Measurements from ENCODE around the gene HBG1. TPM values are rescaled to one million over a fixed set of nuclear protein-coding genes. Genes with fewer than 3 reads are reported as not detected.

HBG1 gene
- total and polyA plus RNA-seq, 2 experiments from 2014 or later = not detected

DNA sequence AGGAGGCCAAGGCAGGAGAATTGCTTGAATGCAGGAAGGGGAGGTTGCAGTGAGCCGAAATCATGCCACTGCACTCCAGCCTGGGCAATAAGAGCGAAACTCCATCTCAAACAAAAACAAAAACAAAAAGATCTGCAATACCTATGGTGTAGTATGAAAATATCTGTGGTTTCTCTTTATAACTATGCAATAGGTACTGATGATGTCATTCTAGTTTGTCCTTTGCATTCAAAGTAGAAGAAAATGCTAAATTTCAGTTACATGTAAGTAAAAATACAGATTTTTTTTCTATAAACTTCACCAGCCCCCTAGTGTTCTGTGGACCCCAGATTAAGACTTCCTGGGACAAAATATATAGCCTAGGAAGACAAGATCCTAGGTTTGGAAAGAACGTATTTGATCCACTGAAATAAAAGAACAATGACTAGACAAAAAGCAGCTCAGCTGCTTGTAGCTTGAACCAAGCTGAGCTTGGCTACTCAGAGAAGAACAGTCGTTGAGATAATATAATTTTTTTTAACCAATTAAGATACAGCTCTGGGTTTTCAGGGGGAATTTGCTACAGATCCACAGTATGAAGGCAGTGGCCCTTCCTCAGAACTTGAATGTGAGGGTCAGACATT is 22.8 kb upstream of the HBG1 start (continued):
- TF ChIP-seq, protein P1, sequence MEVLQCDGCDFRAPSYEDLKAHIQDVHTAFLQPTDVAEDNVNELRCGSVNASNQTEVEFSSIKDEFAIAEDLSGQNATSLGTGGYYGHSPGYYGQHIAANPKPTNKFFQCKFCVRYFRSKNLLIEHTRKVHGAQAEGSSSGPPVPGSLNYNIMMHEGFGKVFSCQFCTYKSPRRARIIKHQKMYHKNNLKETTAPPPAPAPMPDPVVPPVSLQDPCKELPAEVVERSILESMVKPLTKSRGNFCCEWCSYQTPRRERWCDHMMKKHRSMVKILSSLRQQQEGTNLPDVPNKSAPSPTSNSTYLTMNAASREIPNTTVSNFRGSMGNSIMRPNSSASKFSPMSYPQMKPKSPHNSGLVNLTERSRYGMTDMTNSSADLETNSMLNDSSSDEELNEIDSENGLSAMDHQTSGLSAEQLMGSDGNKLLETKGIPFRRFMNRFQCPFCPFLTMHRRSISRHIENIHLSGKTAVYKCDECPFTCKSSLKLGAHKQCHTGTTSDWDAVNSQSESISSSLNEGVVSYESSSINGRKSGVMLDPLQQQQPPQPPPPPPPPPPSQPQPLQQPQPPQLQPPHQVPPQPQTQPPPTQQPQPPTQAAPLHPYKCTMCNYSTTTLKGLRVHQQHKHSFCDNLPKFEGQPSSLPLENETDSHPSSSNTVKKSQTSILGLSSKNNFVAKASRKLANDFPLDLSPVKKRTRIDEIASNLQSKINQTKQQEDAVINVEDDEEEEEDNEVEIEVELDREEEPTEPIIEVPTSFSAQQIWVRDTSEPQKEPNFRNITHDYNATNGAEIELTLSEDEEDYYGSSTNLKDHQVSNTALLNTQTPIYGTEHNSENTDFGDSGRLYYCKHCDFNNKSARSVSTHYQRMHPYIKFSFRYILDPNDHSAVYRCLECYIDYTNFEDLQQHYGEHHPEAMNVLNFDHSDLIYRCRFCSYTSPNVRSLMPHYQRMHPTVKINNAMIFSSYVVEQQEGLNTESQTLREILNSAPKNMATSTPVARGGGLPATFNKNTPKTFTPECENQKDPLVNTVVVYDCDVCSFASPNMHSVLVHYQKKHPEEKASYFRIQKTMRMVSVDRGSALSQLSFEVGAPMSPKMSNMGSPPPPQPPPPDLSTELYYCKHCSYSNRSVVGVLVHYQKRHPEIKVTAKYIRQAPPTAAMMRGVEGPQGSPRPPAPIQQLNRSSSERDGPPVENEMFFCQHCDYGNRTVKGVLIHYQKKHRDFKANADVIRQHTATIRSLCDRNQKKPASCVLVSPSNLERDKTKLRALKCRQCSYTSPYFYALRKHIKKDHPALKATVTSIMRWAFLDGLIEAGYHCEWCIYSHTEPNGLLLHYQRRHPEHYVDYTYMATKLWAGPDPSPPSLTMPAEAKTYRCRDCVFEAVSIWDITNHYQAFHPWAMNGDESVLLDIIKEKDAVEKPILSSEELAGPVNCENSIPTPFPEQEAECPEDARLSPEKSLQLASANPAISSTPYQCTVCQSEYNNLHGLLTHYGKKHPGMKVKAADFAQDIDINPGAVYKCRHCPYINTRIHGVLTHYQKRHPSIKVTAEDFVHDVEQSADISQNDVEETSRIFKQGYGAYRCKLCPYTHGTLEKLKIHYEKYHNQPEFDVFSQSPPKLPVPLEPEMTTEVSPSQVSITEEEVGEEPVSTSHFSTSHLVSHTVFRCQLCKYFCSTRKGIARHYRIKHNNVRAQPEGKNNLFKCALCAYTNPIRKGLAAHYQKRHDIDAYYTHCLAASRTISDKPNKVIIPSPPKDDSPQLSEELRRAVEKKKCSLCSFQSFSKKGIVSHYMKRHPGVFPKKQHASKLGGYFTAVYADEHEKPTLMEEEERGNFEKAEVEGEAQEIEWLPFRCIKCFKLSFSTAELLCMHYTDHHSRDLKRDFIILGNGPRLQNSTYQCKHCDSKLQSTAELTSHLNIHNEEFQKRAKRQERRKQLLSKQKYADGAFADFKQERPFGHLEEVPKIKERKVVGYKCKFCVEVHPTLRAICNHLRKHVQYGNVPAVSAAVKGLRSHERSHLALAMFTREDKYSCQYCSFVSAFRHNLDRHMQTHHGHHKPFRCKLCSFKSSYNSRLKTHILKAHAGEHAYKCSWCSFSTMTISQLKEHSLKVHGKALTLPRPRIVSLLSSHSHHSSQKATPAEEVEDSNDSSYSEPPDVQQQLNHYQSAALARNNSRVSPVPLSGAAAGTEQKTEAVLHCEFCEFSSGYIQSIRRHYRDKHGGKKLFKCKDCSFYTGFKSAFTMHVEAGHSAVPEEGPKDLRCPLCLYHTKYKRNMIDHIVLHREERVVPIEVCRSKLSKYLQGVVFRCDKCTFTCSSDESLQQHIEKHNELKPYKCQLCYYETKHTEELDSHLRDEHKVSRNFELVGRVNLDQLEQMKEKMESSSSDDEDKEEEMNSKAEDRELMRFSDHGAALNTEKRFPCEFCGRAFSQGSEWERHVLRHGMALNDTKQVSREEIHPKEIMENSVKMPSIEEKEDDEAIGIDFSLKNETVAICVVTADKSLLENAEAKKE (CRISPR knock-in tag; IDR thresholded peaks at IDR 0.05) = no peak
- TF ChIP-seq STAT1 (IDR thresholded peaks at IDR 0.05; ENCODE audit: unreplicated experiment) (no peak), CREB1 (CRISPR knock-in tag; IDR thresholded peaks at IDR 0.05; ENCODE audit: low read depth) (no peak), ZNF114 (CRISPR knock-in tag; IDR thresholded peaks at IDR 0.05) (no peak), ZNF331 (CRISPR knock-in tag; IDR thresholded peaks at IDR 0.05; ENCODE audit: low read depth) (no peak)
- TF ChIP-seq, protein P2, sequence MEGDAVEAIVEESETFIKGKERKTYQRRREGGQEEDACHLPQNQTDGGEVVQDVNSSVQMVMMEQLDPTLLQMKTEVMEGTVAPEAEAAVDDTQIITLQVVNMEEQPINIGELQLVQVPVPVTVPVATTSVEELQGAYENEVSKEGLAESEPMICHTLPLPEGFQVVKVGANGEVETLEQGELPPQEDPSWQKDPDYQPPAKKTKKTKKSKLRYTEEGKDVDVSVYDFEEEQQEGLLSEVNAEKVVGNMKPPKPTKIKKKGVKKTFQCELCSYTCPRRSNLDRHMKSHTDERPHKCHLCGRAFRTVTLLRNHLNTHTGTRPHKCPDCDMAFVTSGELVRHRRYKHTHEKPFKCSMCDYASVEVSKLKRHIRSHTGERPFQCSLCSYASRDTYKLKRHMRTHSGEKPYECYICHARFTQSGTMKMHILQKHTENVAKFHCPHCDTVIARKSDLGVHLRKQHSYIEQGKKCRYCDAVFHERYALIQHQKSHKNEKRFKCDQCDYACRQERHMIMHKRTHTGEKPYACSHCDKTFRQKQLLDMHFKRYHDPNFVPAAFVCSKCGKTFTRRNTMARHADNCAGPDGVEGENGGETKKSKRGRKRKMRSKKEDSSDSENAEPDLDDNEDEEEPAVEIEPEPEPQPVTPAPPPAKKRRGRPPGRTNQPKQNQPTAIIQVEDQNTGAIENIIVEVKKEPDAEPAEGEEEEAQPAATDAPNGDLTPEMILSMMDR (conservative IDR thresholded peaks at IDR 0.05; ENCODE audit: low read depth in 2 of 2) = no peak

DNA sequence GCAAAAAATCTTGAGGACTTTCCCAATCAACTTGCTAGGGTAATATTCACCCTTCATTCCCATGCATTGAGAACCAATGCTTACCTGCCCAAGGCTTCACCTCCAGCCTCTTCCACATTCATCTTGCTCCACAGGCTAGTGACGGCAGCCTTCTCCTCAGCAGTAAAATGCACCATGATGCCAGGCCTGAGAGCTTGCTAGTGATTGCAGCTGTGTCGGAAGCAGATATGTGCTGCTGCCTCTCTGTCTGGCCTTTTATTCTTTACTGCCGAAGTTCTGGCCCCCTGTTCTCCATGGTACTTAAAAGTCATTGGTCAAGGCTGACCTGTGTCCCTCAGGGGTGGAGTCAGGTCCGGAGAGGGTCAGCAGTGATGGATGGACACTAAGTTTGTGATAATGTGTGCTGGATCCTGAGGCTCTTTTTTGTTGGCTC is 20.1 kb upstream of the HBG1 start, which contains the start of gene HBE1:
Gene HBE1, minus strand, starts transcription at position 231 of the 433 bp plus-strand sequence. Its CDS starts 55 bp downstream, at position 176.
- H3K4me2 ChIP-seq = no peak within 1 kb of the TSS
- Mint-ChIP-seq H3K9me3 (no peaks in the 10 kb centered on the region), H3K27ac (no peak within 1 kb of the TSS), H3K4me3 (no peak within 1 kb of the TSS), H3K4me1 (peaks cover 10% of the 10 kb centered on the region; the same call in 2 of the 3 replicates), H3K27me3 (ENCODE audit: insufficient read depth, low read depth, poor library complexity) (no peaks in the 10 kb centered on the region), H3K36me3 (ENCODE audit: low read depth) (no peaks in the 10 kb centered on the region)
- ATAC-seq (no peak), DNase-seq (ENCODE audit: low spot score) (no peak)
- no peaks in the 10 kb centered on the region for H4K20me1 ChIP-seq (replicated peaks; ENCODE audit: insufficient read depth)
- no peaks in the 10 kb centered on the region for H3K79me2 ChIP-seq (replicated peaks; ENCODE audit: insufficient read depth)
- H3K4me1 ChIP-seq (ENCODE audit: insufficient read depth) = no peaks in the 10 kb centered on the region
- H3F3A ChIP-seq (replicated peaks; ENCODE audit: low read depth) = no peaks in the 10 kb centered on the region
- H3K27me3 ChIP-seq (ENCODE audit: insufficient read depth) = no peaks in the 10 kb centered on the region
- H3K36me3 ChIP-seq (ENCODE audit: insufficient read depth) = no peaks in the 10 kb centered on the region
- no peak within 1 kb of the TSS for H3K27ac ChIP-seq (ENCODE audit: low read depth)
- no peaks in the 10 kb centered on the region for H3K9me2 ChIP-seq (ENCODE audit: insufficient read depth)
- H2AFZ ChIP-seq = no peak within 1 kb of the TSS
- no peak within 1 kb of the TSS for H3K4me3 ChIP-seq
- TF ChIP-seq JUNB (IDR thresholded peaks at IDR 0.05; ENCODE audit: unreplicated experiment) (no peak), STAT1 (IDR thresholded peaks at IDR 0.05; ENCODE audit: unreplicated experiment) (no peak), EZH2 (IDR thresholded peaks at IDR 0.05; ENCODE audit: low read depth, unreplicated experiment) (no peak), NANOG (IDR thresholded peaks at IDR 0.05; ENCODE audit: borderline replicate concordance) (no peak)
- TF ChIP-seq, protein P2 (conservative IDR thresholded peaks at IDR 0.05; ENCODE audit: low read depth in 2 of 2) = no peak
- TF ChIP-seq, protein P3, sequence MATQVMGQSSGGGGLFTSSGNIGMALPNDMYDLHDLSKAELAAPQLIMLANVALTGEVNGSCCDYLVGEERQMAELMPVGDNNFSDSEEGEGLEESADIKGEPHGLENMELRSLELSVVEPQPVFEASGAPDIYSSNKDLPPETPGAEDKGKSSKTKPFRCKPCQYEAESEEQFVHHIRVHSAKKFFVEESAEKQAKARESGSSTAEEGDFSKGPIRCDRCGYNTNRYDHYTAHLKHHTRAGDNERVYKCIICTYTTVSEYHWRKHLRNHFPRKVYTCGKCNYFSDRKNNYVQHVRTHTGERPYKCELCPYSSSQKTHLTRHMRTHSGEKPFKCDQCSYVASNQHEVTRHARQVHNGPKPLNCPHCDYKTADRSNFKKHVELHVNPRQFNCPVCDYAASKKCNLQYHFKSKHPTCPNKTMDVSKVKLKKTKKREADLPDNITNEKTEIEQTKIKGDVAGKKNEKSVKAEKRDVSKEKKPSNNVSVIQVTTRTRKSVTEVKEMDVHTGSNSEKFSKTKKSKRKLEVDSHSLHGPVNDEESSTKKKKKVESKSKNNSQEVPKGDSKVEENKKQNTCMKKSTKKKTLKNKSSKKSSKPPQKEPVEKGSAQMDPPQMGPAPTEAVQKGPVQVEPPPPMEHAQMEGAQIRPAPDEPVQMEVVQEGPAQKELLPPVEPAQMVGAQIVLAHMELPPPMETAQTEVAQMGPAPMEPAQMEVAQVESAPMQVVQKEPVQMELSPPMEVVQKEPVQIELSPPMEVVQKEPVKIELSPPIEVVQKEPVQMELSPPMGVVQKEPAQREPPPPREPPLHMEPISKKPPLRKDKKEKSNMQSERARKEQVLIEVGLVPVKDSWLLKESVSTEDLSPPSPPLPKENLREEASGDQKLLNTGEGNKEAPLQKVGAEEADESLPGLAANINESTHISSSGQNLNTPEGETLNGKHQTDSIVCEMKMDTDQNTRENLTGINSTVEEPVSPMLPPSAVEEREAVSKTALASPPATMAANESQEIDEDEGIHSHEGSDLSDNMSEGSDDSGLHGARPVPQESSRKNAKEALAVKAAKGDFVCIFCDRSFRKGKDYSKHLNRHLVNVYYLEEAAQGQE (IDR thresholded peaks at IDR 0.05; ENCODE audit: unreplicated experiment) = no peak

Measured in GM23338 (cell line).